Midbrain (tissue), 1 donor: ENCODE data around the gene RNF8.
"Not testable (repeated sequence)": the region's sequence is repeated elsewhere in the genome, so short reads cannot be mapped to it uniquely, and the experiment has no call there.

Source experiments
- DNase-seq: peaks from one replicate; lab custom pipeline; 2025; lab: John Stamatoyannopoulos, UW

The RNF8 gene

DNA sequence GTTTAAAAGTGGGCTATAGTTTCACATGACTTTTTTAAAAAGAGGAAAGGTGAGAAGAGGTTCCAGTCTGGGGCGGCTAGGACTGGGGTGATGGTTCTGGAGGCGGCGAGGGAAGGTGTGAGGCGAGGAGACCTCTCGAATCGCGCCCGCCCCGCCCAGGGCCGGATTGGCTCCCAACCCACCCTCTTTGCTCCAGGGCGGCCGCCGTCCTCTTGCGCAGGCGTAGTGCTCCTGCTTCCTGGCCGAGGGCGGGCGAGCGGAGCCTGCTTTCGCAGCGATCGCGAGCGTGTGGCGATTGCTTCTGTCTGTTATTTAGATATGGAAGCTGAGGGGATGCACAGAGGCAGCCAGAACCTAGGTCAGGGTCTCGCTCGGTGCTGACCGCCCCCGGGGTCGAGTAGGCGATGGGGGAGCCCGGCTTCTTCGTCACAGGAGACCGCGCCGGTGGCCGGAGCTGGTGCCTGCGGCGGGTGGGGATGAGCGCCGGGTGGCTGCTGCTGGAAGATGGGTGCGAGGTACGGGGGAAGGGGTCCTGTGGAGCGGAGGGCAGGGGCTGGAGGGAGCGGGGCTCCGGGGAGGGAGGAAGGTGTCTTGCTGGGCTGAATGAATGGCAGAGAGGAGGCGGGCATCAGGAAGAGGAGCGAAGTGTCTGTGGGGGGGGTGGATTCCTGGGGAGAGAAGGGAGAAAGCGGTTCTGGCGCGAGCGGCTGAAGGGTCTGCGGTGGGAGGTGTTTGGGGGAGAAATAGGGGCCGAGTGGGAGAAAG lies at the start of gene RNF8:
Gene RNF8 (plus strand): TSS at position 223 of the 765 bp plus-strand sequence. CDS start 182 bp downstream, at position 405.
- peak; percentile 84 for DNase-seq

DNA sequence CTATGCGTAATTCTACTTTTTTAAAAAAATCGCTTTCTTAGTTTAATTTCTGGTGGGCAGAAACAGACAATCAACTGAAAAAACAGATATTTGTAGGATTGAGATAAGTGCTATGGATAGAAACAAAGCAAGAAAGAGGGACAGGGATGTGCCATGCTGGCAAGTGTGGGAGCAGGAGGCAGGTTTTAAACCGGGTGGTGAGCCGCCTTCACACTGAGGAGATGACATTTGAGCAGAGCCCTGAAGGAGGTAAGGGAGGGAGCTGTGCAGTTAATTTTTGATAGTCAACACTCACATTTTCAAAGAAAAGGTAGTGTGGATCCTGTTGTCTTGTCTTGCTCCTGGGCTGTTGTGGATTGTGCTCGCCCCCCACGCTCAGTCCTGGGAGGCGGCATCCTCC lies 49.0 kb upstream of the RNF8 start:
- DNase-seq = no peak

- no peak for DNase-seq
These were observed 47.9 kb upstream of the RNF8 start for GRCh38 chr6:37305841-37306425.

- no peak for DNase-seq
These were observed 47.1 kb upstream of the RNF8 start for GRCh38 chr6:37306624-37307222.

GRCh38 chr6:37307484-37307883 lies 46.3 kb upstream of the RNF8 start:
- DNase-seq = not testable (repeated sequence)

GRCh38 chr6:37308069-37308815 lies 45.5 kb upstream of the RNF8 start:
- DNase-seq = no peak

GRCh38 chr6:37309046-37309445 lies 44.7 kb upstream of the RNF8 start:
- no peak for DNase-seq

- DNase-seq = no peak
These were observed 44.1 kb upstream of the RNF8 start for GRCh38 chr6:37309692-37310091.

GRCh38 chr6:37310966-37311365 lies 42.8 kb upstream of the RNF8 start:
- DNase-seq = no peak

GRCh38 chr6:37311741-37312473 lies 41.9 kb upstream of the RNF8 start:
- DNase-seq = peak; percentile 10

DNA sequence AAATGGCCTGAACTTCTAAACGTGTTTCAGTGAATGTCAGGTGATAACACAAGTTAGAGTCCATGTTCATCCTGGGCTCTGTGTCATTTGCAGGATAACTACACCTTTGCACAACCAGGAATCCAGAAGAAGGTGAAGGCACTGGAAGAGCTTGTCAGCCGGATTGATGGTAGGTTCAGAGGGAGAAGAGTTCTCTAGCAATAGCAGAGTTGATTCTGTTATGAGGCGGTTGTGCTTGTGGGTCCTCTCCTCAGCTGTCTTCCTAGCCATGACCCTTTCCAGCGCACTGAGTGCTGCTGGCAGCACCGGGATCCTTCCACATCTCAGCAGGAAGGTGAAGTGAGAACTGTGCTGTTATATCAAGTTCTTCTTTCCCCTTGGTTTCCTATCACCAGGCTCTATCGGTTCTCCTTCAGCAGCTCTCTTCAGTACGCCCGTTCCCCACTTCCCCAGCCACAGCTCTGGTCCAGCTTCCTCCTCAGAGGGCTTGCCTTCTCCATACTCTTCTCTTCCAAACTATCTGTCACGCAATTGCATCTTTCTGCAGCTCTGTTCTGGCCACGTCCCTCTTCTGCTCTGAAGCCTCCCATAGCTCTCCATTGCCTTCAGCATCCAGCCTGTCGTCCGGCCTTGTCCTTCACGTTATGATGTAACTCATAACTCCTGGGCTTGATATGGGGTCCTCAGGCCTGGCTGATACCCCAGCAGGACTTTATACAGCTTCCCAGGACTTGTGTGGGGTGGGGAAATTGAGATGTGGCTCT lies 39.9 kb upstream of the RNF8 start:
- DNase-seq = no peak

- DNase-seq = peak; percentile 17
These were observed 39.2 kb upstream of the RNF8 start for GRCh38 chr6:37314487-37315156.

GRCh38 chr6:37315157-37315515 lies 38.6 kb upstream of the RNF8 start:
- no peak for DNase-seq

GRCh38 chr6:37316071-37316470 lies 37.7 kb upstream of the RNF8 start:
- DNase-seq = no peak

GRCh38 chr6:37317312-37318038 lies 36.3 kb upstream of the RNF8 start:
- no peak for DNase-seq

- no peak for DNase-seq
These were observed 34.6 kb upstream of the RNF8 start for GRCh38 chr6:37319156-37319555.

DNA sequence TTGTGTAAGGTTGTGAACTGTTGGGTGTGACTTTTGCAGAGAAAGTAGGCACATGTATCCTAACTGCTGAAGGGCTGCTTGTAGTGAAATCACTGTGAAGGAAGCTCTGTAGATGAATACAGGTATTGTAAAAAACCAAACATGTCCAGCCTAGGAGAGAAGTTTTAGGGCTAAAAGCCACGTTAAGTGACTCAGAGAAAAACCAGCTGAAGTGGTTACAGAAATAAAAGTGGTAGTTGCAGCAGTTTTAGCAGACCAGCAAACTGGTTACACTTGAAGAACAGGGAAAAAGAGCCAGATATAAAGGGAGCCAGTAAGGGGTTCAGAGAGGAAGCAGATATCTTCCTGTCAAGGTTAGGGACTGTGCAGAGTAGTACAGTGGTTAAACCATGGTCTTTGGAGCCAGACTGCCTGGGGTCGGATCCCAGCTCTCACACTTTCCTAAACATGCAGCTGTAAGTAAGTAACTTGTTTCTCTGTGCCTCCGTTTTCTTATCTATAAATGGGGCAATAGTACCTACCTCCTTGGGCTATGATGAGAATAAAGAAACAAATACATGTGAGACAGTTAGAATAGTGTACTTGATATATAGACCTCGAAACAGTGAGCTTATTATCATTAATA lies 33.8 kb upstream of the RNF8 start:
- no peak for DNase-seq

GRCh38 chr6:37320646-37321045 lies 33.1 kb upstream of the RNF8 start:
- no peak for DNase-seq

GRCh38 chr6:37321101-37321500 lies 32.7 kb upstream of the RNF8 start:
- no peak for DNase-seq
